OCI-LY7 (cell line): Measurements from ENCODE around the gene GGNBP2.

ENCODE experiments used
- CTCF ChIP-seq: fragments of 200-600 bp; sonication (generic); conservative IDR thresholded peaks from 2 replicates; pipeline ENCODE4 v1.5.1; 2014; ENCODE audit warnings: mild to moderate bottlenecking, antibody characterized with exemption, low read length, moderate library complexity, mixed read lengths
- EZH2phosphoT487 ChIP-seq: fragments of 200-600 bp; sonication (generic); IDR thresholded peaks from 2 replicates; pipeline ENCODE4 v1.6.1; 2018; ENCODE audit warnings: low read depth, borderline replicate concordance, mild to moderate bottlenecking, mixed run types, antibody characterized with exemption, low read length, moderate library complexity, mixed read lengths

- TF ChIP-seq CTCF (no peak), EZH2phosphoT487 (no peak)
These were observed at the start of gene GGNBP2 for GRCh38 chr17:36544307-36545076.
